Measurements from ENCODE around the gene MXRA7.

Gene MXRA7

GRCh38 chr17:76710863-76711611, at the start of gene MXRA7:
Gene MXRA7, minus strand, starts transcription at chr17:76710965. Its CDS starts 19 bp downstream, at chr17:76710946.
- Histone ChIP-seq H3K27ac (ENCODE audit: low read length) (no peak within 1 kb of the TSS), H3K4me2 (ENCODE audit: insufficient read depth, low read length) (peak within 1 kb of the TSS; percentile 61), H3K4me3 (ENCODE audit: low read depth in 1 of 2, low read length in 2 of 2) (peak within 1 kb of the TSS in 1 of 2 experiments; percentile 40; a peak in 2 of 4 replicates), H4K20me1 (ENCODE audit: insufficient read depth, low read length) (peaks cover 32% of the 10 kb centered on the region), H3K4me1 (ENCODE audit: insufficient read depth, low read length) (peaks cover 18% of the 10 kb centered on the region), H3K9me3 (ENCODE audit: insufficient read depth, low read length, severe bottlenecking) (no peaks in the 10 kb centered on the region), H3K27me3 (ENCODE audit: insufficient read depth, low read length, poor library complexity) (peaks cover 29% of the 10 kb centered on the region), H3K36me3 (ENCODE audit: insufficient read depth, low read length) (peaks cover 22% of the 10 kb centered on the region), H3K9ac (ENCODE audit: low read depth, low read length) (peak within 1 kb of the TSS; percentile 16; the same call in 1 of the 2 replicates), H2AFZ (ENCODE audit: low read depth, low read length) (no peak within 1 kb of the TSS), H3K79me2 (ENCODE audit: insufficient read depth, low read length) (no peaks in the 10 kb centered on the region)
- TF ChIP-seq EZH2 (IDR thresholded peaks at IDR 0.05; ENCODE audit: borderline replicate concordance, low read depth, low read length, severe bottlenecking) (peak; percentile 68), CTCF (IDR thresholded peaks at IDR 0.05; ENCODE audit: borderline replicate concordance, extremely low read depth, low read length, poor library complexity, severe bottlenecking) (no peak)
- DNase-seq (peak; percentile 43), ATAC-seq (ENCODE audit: insufficient read depth, low read depth) (peak; percentile 63)

GRCh38 chr17:76758570-76758969, 47.8 kb upstream of the MXRA7 start:
- ATAC-seq (ENCODE audit: insufficient read depth, low read depth), result no peak
- no peak overlapping the region for H3K27ac ChIP-seq (ENCODE audit: low read length)
- no peaks in the 10 kb centered on the region for H3K27me3 ChIP-seq (ENCODE audit: insufficient read depth, low read length, poor library complexity)
- no peak overlapping the region for H2AFZ ChIP-seq (ENCODE audit: low read depth, low read length)
- DNase-seq, result no peak
- H3K4me1 ChIP-seq (ENCODE audit: insufficient read depth, low read length), result peaks cover 7% of the 10 kb centered on the region
- no peaks in the 10 kb centered on the region for H4K20me1 ChIP-seq (ENCODE audit: insufficient read depth, low read length)
- peaks cover 28% of the 10 kb centered on the region for H3K36me3 ChIP-seq (ENCODE audit: insufficient read depth, low read length)
- no peaks in the 10 kb centered on the region for H3K79me2 ChIP-seq (ENCODE audit: insufficient read depth, low read length)
- H3K4me3 ChIP-seq (ENCODE audit: low read depth in 1 of 2, low read length in 2 of 2), result no peak overlapping the region
- no peak overlapping the region for H3K9ac ChIP-seq (ENCODE audit: low read depth, low read length)
- H3K4me2 ChIP-seq (ENCODE audit: insufficient read depth, low read length), result no peak overlapping the region
- no peak for TF ChIP-seq EZH2 (IDR thresholded peaks at IDR 0.05; ENCODE audit: borderline replicate concordance, low read depth, low read length, severe bottlenecking)
- TF ChIP-seq CTCF (IDR thresholded peaks at IDR 0.05; ENCODE audit: borderline replicate concordance, extremely low read depth, low read length, poor library complexity, severe bottlenecking), result no peak
- no peaks in the 10 kb centered on the region for H3K9me3 ChIP-seq (ENCODE audit: insufficient read depth, low read length, severe bottlenecking)

GRCh38 chr17:76757256-76757655, 46.5 kb upstream of the MXRA7 start:
- H3K4me1 ChIP-seq (ENCODE audit: insufficient read depth, low read length), result peaks cover 20% of the 10 kb centered on the region
- DNase-seq, result no peak
- H3K27ac ChIP-seq (ENCODE audit: low read length), result no peak overlapping the region
- H2AFZ ChIP-seq (ENCODE audit: low read depth, low read length), result no peak overlapping the region
- H3K9ac ChIP-seq (ENCODE audit: low read depth, low read length), result no peak overlapping the region
- no peaks in the 10 kb centered on the region for H3K79me2 ChIP-seq (ENCODE audit: insufficient read depth, low read length)
- no peaks in the 10 kb centered on the region for H3K9me3 ChIP-seq (ENCODE audit: insufficient read depth, low read length, severe bottlenecking)
- H3K36me3 ChIP-seq (ENCODE audit: insufficient read depth, low read length), result peaks cover 31% of the 10 kb centered on the region
- H3K27me3 ChIP-seq (ENCODE audit: insufficient read depth, low read length, poor library complexity), result no peaks in the 10 kb centered on the region
- no peak overlapping the region for H3K4me2 ChIP-seq (ENCODE audit: insufficient read depth, low read length)
- ATAC-seq (ENCODE audit: insufficient read depth, low read depth), result no peak
- no peaks in the 10 kb centered on the region for H4K20me1 ChIP-seq (ENCODE audit: insufficient read depth, low read length)
- TF ChIP-seq CTCF (IDR thresholded peaks at IDR 0.05; ENCODE audit: borderline replicate concordance, extremely low read depth, low read length, poor library complexity, severe bottlenecking) (no peak), EZH2 (IDR thresholded peaks at IDR 0.05; ENCODE audit: borderline replicate concordance, low read depth, low read length, severe bottlenecking) (no peak)
- H3K4me3 ChIP-seq (ENCODE audit: low read depth in 1 of 2, low read length in 2 of 2), result no peak overlapping the region
